HUDEP-2 (cell line): ENCODE data around the gene CYSRT1.
A peak's percentile ranks its signal among the peaks of the same experiment; 100 is the strongest.

Source experiments
- DNase-seq, 76 experiments: peaks; one replicate each; lab custom pipeline; 2025; ENCODE audit not compliant: unreplicated experiment in 76 of 76; lab: John Stamatoyannopoulos, UW

Gene CYSRT1

GRCh38 chr9:137245450-137246421, 20.8 kb downstream of the CYSRT1 start:
- DNase-seq: no peak

- no peak for DNase-seq
Observed at GRCh38 chr9:137247135-137247915, 22.4 kb downstream of the CYSRT1 start.

GRCh38 chr9:137247916-137248175, 22.9 kb downstream of the CYSRT1 start:
- no peak for DNase-seq

GRCh38 chr9:137250329-137251193, 25.6 kb downstream of the CYSRT1 start:
- DNase-seq: peak in 71 of 76 experiments; percentile 12 to 86 (median 64)

GRCh38 chr9:137251194-137251461, 26.2 kb downstream of the CYSRT1 start, which contains the start of gene STPG3:
Gene STPG3, plus strand, starts transcription at chr9:137251286. Its CDS starts 1 bp downstream, at chr9:137251287.
- DNase-seq: no peak

GRCh38 chr9:137251490-137252268, 26.7 kb downstream of the CYSRT1 start:
- DNase-seq: no peak

- no peak for DNase-seq
Observed at GRCh38 chr9:137252555-137253506, 27.9 kb downstream of the CYSRT1 start.

GRCh38 chr9:137253717-137254623, 29.0 kb downstream of the CYSRT1 start:
- no peak for DNase-seq

- DNase-seq: peak in 73 of 76 experiments; percentile 15 to 96 (median 88)
Observed at GRCh38 chr9:137254624-137255447, 29.9 kb downstream of the CYSRT1 start, which contains the start of gene NELFB. Gene NELFB, plus strand, starts transcription at chr9:137255327.

- DNase-seq: peak in 13 of 76 experiments; percentile 29 to 76 (median 53)
Observed at GRCh38 chr9:137255448-137256114, 30.6 kb downstream of the CYSRT1 start.

GRCh38 chr9:137256362-137256761, 31.4 kb downstream of the CYSRT1 start:
- DNase-seq: no peak

- DNase-seq: no peak
Observed at GRCh38 chr9:137256856-137257255, 31.9 kb downstream of the CYSRT1 start.

- DNase-seq: peak in 9 of 76 experiments; percentile 9 to 41 (median 25)
Observed at GRCh38 chr9:137262173-137262908, 37.4 kb downstream of the CYSRT1 start.

- no peak for DNase-seq
Observed at GRCh38 chr9:137262909-137263285, 37.9 kb downstream of the CYSRT1 start.

GRCh38 chr9:137263506-137263905, 38.5 kb downstream of the CYSRT1 start:
- no peak for DNase-seq

GRCh38 chr9:137264067-137264466, 39.1 kb downstream of the CYSRT1 start:
- DNase-seq: no peak
